Aorta (tissue), 5 donors: ENCODE results near the gene COL16A1. TPM values are rescaled to one million over a fixed set of nuclear protein-coding genes. Genes with fewer than 3 reads are reported as not detected.

Source experiments
- ATAC-seq: fragments of 200-7000 bp; cut with Tn5 transposase; one replicate; pipeline ENCODE4 v1.9.1; 2022; ENCODE audit warnings: moderate library complexity; ENCODE audit not compliant: low FRiP score
- DNase-seq, 2 donors: peaks; one replicate each; pipeline ENCODE4 v3.0.0-alpha.2; 2020
- H3K27ac ChIP-seq, 2 donors: one replicate each; pipeline ENCODE4 v1.5.1; 2013; ENCODE audit warnings: low read length in 2 of 2, mild to moderate bottlenecking in 2 of 2, moderate library complexity in 2 of 2, control low read depth in 1 of 2, inconsistent platforms in 1 of 2, low read depth in 1 of 2
- H3K27me3 ChIP-seq, 2 donors: one replicate each; pipeline ENCODE4 v1.6.1; 2013; ENCODE audit warnings: control low read depth in 1 of 2, low read length in 1 of 2, mild to moderate bottlenecking in 1 of 2, moderate library complexity in 1 of 2; ENCODE audit not compliant: insufficient read depth in 2 of 2, control insufficient read depth in 1 of 2
- H3K36me3 ChIP-seq, 2 donors: one replicate each; pipeline ENCODE4 v1.6.1; 2013; ENCODE audit warnings: control low read depth in 1 of 2, low read length in 1 of 2, mild to moderate bottlenecking in 1 of 2; ENCODE audit not compliant: insufficient read depth in 2 of 2, control insufficient read depth in 1 of 2
- H3K4me1 ChIP-seq, 2 donors: one replicate each; pipeline ENCODE4 v1.6.1; 2013; ENCODE audit warnings: low read length in 2 of 2, control low read depth in 1 of 2, mild to moderate bottlenecking in 1 of 2, moderate library complexity in 1 of 2; ENCODE audit not compliant: insufficient read depth in 2 of 2, control insufficient read depth in 1 of 2
- H3K4me3 ChIP-seq, 2 donors: one replicate each; pipeline ENCODE4 v1.5.1; 2013; ENCODE audit warnings: low read length in 2 of 2, control low read depth in 1 of 2, mild to moderate bottlenecking in 1 of 2
- H3K9me3 ChIP-seq: one replicate; pipeline ENCODE4 v1.6.1; 2013; ENCODE audit warnings: mild to moderate bottlenecking, low read length; ENCODE audit not compliant: control insufficient read depth
- WGBS, 2 donors: extraction: QIAGEN DNeasy Blood & Tissue Kit; methylation state at CpG; one replicate each; pipeline ENCODE4 v1.1.7; 2013; 5-methylcytosine and 5-hydroxymethylcytosine counted together
- intact Hi-C, 2 donors: fragments of 100-400 bp; cut with DNase I; formaldehyde crosslinking; loops; one replicate each; pipeline versions ENCODE4 v1.14.2 to v1.15.0; 2022
- polyA plus RNA-seq, 2 donors: library from polyadenylated mRNA; stranded (reverse); fragments of 200-250 nt; gene quantifications; one replicate each; pipeline ENCODE4 v1.2.3, GENCODE V29; 2013
- total RNA-seq, 2 donors: library from RNA; stranded (reverse); fragmentation: NEBNext Ultra II Directional; extraction: Animal tissue kit (Norgen Biotek cat#: 25700); gene quantifications; one replicate each; pipeline ENCODE4 v1.2.1, GENCODE V29; 2021
- donor health status: healthy with polysubstance abuse.
- donor health status: Bipolar disorder and iron deficiency.
- donor health status: DM: no; HTN: no; CAD: no.
- donor health status: DM: no; HTN: no; CAD: no.
- donor health status: DM: yes; HTN: yes; CAD: no.

The COL16A1 gene
- total and polyA plus RNA-seq, 4 donors = 39.8 to 358 (median 130) TPM

DNA sequence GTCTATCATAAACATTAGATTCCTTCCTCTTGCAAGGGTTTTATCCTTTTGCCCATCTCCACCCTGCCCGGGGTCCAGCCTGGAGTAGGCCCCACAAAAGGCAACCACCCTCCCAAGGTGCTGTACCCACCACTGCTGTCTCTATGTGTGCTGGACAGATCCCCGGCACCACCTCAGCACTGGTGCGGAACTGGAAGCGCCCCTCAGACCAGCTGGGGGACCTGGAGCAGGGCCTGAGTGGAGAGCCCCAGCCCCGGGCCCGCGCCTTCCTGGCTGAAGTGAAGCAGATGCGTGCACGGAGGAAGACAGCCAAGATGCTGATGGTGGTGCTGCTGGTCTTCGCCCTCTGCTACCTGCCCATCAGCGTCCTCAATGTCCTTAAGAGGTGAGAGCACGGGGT lies 80.5 kb downstream of the COL16A1 start:
- intact Hi-C loops = no loop called here
- Histone ChIP-seq H3K27me3 (no peaks in the 10 kb centered on the region), H3K9me3 (no peaks in the 10 kb centered on the region), H3K27ac (no peak overlapping the region), H3K36me3 (no peaks in the 10 kb centered on the region), H3K4me3 (no peak overlapping the region), H3K4me1 (peaks cover 0 to 2% of the 10 kb centered on the region in 2 donors)
- WGBS, 2 donors = 97% methylated on average over 12 of the region's 12 CpGs
- DNase-seq = no peak
- ATAC-seq = no peak

DNA sequence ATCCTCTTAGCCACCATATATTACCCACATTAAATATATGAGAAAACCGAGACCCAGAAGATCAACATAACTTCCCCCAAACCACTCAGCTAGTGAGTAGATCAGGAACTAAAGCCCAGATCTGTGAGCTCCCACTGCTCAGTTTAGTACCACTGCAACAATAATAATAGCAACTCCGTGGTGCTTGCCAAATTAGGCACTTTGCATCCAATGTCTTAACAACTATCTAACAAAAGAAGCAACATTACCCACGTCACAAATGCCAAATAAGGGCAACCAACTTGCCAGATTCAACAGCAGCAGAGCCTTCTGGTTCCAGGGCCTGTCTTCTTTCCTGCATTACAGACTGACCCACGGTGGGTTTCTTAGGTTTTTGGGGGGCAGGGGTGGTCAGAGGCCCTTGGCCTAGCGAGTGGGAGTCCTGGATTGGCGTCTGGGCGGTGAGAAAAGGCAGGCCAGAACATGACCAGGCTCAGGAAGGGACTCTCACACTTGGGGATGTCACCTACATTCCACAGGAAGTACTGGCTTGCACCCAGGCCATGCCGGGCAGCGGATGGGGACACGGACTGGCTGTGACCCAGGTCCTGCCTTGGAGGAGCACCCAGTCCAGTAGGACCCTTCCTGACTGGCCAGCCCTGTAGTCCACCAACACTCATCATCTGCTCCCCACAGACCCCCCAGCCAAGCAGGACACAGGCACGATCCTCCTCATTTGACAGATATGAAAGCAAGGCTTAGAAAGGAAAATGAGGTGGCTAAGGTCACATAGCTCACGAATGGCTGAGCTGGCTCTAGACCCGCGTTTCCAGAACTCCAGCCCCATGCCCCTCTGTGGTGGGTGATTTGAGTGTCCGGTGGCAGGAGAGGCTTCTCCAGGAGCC lies 81.7 kb downstream of the COL16A1 start:
- H3K9me3 ChIP-seq = no peaks in the 10 kb centered on the region
- H3K27me3 ChIP-seq = no peaks in the 10 kb centered on the region
- no peaks in the 10 kb centered on the region for H3K36me3 ChIP-seq
- ATAC-seq (no peak), DNase-seq (no peak)
- intact Hi-C loops = no loop called here
- H3K4me3 ChIP-seq = no peak overlapping the region
- H3K27ac ChIP-seq = no peak overlapping the region
- WGBS, 2 donors = 35 to 41% methylated on average over 15 of the region's 15 CpGs
- H3K4me1 ChIP-seq = peaks cover 0 to 2% of the 10 kb centered on the region in 2 donors

DNA sequence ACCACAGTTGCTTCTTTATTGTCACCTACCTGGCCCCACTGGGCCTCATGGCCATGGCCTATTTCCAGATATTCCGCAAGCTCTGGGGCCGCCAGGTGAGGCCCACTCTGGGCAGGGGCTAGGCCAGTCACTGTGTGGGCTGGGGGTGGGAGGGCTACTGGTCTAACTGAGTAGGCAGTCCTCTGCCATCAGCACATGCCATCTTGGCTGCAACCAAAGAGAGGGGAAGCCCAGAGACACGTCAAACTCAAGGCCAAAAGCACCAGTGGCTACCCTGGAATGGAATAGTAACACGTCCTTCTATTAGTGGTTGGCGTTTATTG lies 82.4 kb downstream of the COL16A1 start:
- H3K27me3 ChIP-seq = no peaks in the 10 kb centered on the region
- WGBS, 2 donors = 62 to 75% methylated on average over 5 of the region's 5 CpGs
- no peak overlapping the region for H3K27ac ChIP-seq
- intact Hi-C loops = no loop called here
- peaks cover 0 to 2% of the 10 kb centered on the region in 2 donors for H3K4me1 ChIP-seq
- DNase-seq (no peak), ATAC-seq (no peak)
- no peaks in the 10 kb centered on the region for H3K36me3 ChIP-seq
- H3K4me3 ChIP-seq = no peak overlapping the region
- no peaks in the 10 kb centered on the region for H3K9me3 ChIP-seq

DNA sequence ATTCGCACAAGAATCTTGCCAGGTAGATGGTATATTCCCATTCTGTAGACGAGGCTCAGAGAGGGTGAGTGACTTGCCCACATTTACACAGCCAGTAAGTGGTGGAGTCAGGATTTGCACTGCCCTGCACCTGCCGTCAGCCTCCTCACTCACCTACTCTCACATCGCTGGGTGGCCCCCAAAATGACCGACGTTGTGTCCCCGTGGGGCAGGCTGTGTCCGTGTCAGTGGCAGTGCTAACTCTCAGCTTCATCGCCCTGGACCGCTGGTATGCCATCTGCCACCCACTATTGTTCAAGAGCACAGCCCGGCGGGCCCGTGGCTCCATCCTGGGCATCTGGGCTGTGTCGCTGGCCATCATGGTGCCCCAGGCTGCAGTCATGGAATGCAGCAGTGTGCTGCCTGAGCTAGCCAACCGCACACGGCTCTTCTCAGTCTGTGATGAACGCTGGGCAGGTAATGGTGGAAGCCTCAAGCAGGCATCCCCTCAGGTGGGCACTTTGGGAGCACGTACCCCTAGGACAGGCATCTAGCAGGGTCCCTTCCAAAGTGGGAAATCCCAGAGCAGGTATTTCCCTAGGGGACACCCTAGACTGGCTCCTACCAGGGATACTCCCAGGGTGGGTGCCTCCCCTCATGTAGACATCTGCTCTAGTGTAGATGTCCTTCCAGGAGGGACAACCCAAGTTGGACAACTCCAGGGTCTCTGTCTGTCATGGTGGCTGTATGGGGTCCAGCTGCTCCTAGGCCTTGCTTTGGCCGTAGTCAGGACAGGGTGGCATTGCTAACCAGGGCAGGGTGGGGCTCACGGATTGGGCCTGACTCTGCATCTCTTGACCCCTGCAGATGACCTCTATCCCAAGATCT lies 83.0 kb downstream of the COL16A1 start:
- no peaks in the 10 kb centered on the region for H3K36me3 ChIP-seq
- no peaks in the 10 kb centered on the region for H3K27me3 ChIP-seq
- H3K4me1 ChIP-seq = peaks cover 0 to 2% of the 10 kb centered on the region in 2 donors
- no peak for ATAC-seq
- no peak overlapping the region for H3K27ac ChIP-seq
- WGBS, 2 donors = 96 to 97% methylated on average over 20 of the region's 20 CpGs
- intact Hi-C loops = no loop called here
- DNase-seq = no peak
- H3K9me3 ChIP-seq = no peaks in the 10 kb centered on the region
- H3K4me3 ChIP-seq = no peak overlapping the region

DNA sequence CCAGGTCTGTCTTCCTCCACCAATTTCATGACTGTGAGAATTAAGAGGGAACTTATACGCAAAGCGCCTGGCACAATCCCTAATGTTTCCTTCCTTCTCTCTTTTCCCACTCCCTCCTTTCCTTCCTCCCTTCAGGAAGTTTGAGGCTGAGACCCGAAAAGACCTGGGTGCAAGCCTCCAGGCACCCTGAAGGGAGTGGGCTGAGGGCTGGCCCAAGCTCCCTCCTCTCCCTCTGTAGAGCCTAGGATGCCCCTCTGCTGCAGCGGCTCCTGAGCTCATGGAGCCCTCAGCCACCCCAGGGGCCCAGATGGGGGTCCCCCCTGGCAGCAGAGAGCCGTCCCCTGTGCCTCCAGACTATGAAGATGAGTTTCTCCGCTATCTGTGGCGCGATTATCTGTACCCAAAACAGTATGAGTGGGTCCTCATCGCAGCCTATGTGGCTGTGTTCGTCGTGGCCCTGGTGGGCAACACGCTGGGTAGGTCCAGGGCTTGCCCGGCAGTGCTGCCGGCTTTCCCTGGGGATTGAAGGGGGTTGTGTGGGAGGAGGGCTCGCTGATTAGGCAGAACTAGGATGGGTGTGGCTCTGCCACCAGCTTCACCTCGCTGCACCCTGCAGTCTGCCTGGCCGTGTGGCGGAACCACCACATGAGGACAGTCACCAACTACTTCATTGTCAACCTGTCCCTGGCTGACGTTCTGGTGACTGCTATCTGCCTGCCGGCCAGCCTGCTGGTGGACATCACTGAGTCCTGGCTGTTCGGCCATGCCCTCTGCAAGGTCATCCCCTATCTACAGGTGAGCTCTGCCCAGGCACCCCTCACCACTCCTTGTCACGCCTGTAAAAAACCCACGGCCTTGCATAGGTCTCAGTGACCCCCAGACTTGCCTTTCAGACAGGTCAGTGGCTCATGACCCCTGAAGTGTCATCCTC lies 84.6 kb downstream of the COL16A1 start:
- Histone ChIP-seq H3K27ac (no peak overlapping the region), H3K9me3 (no peaks in the 10 kb centered on the region), H3K4me1 (no peaks in the 10 kb centered on the region), H3K4me3 (no peak overlapping the region), H3K27me3 (no peaks in the 10 kb centered on the region), H3K36me3 (no peaks in the 10 kb centered on the region)
- ATAC-seq (no peak), DNase-seq (no peak)
- intact Hi-C loops = no loop called here
- 88% methylated on average over 23 of the region's 23 CpGs for WGBS, 2 donors

DNA sequence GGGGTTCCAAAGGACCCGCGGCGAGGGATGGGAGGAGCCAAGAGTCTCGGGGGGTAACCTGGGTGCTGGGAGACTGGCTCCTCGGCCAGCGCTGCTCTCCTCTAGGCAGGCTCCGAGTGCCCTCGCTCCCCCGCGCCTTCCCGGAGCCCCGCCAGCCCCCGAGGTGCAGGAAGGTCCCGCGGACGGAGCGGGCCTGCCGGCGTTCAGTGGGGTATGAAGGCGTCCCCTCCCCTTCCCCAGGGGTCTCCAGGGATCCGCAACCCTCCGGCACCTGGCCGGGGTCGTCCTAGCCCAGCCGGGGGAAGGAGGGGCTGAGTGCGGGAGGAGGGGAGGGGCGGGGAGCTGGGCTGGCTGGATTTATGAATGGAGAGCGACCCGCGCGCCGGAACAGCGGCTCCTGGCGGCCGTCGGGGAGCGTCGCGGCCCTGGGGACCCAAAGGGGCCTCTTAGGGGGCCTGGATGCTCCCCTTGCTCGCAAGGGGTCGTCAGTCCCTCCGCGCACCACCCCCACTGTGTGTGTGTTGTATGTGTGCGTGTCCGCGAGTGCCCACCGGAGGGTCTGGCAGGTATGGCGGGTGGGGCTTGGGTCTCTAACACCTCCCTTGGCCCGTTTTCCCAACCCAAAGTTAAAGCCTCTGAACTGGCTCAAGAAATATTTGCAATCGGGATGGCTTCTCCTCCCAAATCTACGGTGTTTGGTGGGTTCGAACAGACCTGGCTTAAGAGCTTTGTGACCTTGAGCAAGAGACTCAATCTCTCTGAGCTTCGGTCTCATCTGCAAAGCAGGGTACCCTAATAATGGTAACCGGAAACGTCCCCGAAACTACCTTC lies 85.7 kb downstream of the COL16A1 start:
- 14 to 17% methylated on average over 44 to 56 of the region's 56 CpGs for WGBS, 2 donors
- DNase-seq (peak in 1 of 2 donors; percentile 87), ATAC-seq (peak; percentile 58)
- peak overlapping the region; percentile 34 to 50 for H3K4me3 ChIP-seq
- H3K36me3 ChIP-seq = no peaks in the 10 kb centered on the region
- intact Hi-C loops = loop anchor here in 1 of 2 donors (2.0 kb wide), 1 partner anchor 51 kb away; no protein-coding TSS in a partner anchor
- H3K9me3 ChIP-seq = no peaks in the 10 kb centered on the region
- H3K27me3 ChIP-seq = no peaks in the 10 kb centered on the region
- H3K4me1 ChIP-seq = no peaks in the 10 kb centered on the region
- H3K27ac ChIP-seq = no peak overlapping the region

DNA sequence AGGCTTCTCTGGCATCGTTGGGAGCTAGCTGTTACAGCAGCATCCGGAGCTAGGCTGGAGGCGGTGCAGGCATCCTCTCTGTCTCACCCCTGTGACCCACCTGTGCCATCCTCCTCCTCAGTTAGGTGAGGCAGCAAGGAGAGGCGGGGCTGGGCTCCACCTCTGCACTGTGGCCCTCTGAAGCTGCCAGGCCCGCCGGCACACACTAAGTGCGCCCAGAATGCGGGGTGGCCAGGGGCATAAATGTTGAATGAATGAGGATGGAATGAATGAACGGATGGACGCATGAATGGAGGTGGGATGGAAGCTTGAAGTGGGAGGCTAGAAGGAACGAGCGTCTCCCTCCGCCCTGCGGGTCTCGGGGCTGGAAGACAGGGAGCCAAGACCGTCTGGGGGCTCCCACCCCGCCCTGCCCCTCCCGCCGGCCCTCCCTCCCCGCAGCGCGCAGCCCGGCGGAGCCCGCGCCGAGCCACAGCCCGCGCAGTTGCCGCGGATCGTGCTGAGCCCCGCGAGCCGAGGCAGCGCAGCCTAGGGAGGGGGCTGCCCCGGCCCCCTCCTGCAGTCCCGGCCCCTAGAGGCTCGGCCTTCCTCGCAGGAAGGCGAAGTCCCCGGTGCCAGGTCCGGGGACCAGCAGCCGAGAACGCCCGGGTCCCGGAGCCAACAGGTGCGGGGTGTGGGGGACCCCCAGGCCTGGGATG lies 86.5 kb downstream of the COL16A1 start, which contains the start of gene HCRTR1:
HCRTR1 (plus strand) TSS at position 472 of the 698 bp plus-strand sequence. CDS start 1,504 bp downstream, outside the sequence.
- intact Hi-C loops = loop anchor here in 1 of 2 donors (2.0 kb wide), 1 partner anchor 51 kb away; no protein-coding TSS in a partner anchor
- no peaks in the 10 kb centered on the region for H3K27me3 ChIP-seq
- H3K4me1 ChIP-seq = no peaks in the 10 kb centered on the region
- H3K4me3 ChIP-seq = peak within 1 kb of the TSS; percentile 34 to 50
- ATAC-seq (no peak), DNase-seq (no peak)
- no peaks in the 10 kb centered on the region for H3K36me3 ChIP-seq
- no peak within 1 kb of the TSS for H3K27ac ChIP-seq
- WGBS, 2 donors = 12 to 17% methylated on average over 23 to 48 of the region's 48 CpGs
- H3K9me3 ChIP-seq = no peaks in the 10 kb centered on the region
